RWPE1 (cell line): ENCODE data around the gene PRKG2.

Experiments used
- CTCF ChIA-PET: fragments of 350-600 bp; sonication (Branson Sonifier 250); formaldehyde crosslinking; extraction: SDS; loops from one replicate; lab custom pipeline; 2021; lab: Yijun Ruan, JAX
- POLR2A ChIA-PET: fragments of 400-600 bp; formaldehyde crosslinking; extraction: SDS; loops from one replicate; lab custom pipeline; 2020; ENCODE audit warnings: antibody characterized with exemption; ENCODE audit not compliant: low non-redundant PET; lab: Yijun Ruan, JAX
- DNase-seq: peaks from one replicate; pipeline ENCODE4 v3.0.0; 2012; ENCODE audit warnings: low spot score
- H3K27ac ChIP-seq: fragments of 450-650 bp; 2 replicates; pipeline ENCODE4 v1.5.1; 2017
- CTCF ChIP-seq: fragments of 450-650 bp; conservative IDR thresholded peaks from 2 replicates; pipeline ENCODE4 v1.5.1; 2017; ENCODE audit warnings: low read depth, mild to moderate bottlenecking

The PRKG2 gene

DNA sequence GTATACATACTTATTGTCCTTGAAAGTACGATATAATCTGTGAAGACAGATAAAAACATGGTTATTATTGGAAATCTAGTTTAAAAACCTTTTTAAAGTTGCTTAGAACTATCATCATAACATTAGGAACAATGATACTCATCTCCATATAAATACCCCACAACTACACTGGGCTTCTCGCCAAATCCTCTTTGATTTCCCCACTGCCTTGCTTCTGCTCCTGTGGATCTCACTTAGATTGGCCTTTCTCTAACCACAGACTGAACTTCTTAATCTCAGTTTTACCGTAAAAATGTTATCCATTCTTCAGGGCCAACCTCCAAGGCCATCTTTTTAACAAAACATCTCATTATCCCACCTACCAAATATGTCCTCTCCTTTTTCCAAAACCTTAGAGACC lies 77.6 kb downstream of the PRKG2 start:
- TF ChIP-seq CTCF: no peak
- ChIA-PET CTCF (no interaction called here), POLR2A (no interaction called here)
- DNase-seq: no peak
- no peak overlapping the region for H3K27ac ChIP-seq

DNA sequence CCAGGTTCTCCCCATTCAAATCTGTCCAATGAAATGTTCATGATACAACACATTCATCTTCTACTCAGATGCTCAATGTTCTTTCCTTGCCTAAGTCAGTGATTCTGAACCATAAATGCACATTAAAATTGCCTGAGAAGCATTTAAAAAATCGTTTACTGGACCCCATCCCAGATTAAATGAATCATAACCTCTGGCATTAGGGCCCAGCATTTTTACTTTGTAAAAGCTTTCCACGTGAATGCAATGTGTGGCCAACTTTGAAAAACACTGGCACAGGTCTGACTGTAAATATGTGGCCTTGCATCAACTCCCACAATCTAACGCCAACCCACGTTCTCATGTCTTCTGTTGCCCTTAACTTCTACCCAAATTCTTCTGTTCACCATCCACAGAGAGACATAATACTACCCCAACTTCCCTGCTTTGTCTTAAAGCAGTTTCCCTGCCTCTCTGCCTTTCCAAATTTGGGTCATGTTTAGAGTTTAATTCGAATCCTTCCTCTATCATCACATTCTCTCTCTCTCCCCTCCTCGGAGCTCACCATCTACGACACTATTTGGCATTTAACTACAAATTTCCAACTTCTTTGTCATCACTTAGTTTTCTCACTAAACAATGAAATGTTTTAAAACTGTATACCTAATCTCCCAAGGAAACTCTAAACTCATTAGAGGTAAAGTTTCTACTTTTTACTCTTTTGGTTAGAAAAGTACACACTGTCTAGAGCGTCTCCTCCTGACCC lies 78.7 kb downstream of the PRKG2 start:
- ChIA-PET POLR2A (no interaction called here), CTCF (no interaction called here)
- peak; percentile 5 for DNase-seq
- no peak for TF ChIP-seq CTCF
- H3K27ac ChIP-seq: no peak overlapping the region

DNA sequence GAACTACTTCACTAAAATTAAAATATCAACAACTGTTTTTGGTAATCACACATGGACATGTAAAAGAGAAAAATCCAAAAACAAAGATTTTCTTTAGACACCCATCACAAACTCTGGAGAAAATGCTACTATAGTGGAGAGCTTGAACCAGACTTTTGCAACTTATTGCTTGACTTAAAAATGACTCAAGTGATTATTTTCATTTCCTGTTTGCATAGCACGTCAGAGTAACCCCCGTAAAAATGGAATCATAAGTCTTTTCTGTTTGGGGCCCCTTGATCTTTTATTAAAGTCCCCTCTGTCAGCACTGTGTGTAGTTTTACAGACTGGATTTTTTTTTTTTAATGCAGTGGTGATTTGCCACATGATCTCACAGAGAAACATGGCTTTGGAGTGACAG lies 79.5 kb downstream of the PRKG2 start:
- CTCF ChIA-PET: no interaction called here
- POLR2A ChIA-PET: no interaction called here
- H3K27ac ChIP-seq: no peak overlapping the region
- DNase-seq: no peak
- no peak for TF ChIP-seq CTCF

- ChIA-PET POLR2A (no interaction called here), CTCF (no interaction called here)
- TF ChIP-seq CTCF: no peak
- no peak for DNase-seq
- H3K27ac ChIP-seq: no peak overlapping the region
Observed at GRCh38 chr4:81131563-81131962, 83.5 kb downstream of the PRKG2 start.

GRCh38 chr4:81131066-81131465 lies 84.0 kb downstream of the PRKG2 start:
- ChIA-PET POLR2A (no interaction called here), CTCF (interaction anchor here (0.6 kb wide), 1 partner anchor 12 kb away, joined by 3 read pairs; no protein-coding TSS in a partner anchor)
- no peak for DNase-seq
- H3K27ac ChIP-seq: no peak overlapping the region
- TF ChIP-seq CTCF: no peak

DNA sequence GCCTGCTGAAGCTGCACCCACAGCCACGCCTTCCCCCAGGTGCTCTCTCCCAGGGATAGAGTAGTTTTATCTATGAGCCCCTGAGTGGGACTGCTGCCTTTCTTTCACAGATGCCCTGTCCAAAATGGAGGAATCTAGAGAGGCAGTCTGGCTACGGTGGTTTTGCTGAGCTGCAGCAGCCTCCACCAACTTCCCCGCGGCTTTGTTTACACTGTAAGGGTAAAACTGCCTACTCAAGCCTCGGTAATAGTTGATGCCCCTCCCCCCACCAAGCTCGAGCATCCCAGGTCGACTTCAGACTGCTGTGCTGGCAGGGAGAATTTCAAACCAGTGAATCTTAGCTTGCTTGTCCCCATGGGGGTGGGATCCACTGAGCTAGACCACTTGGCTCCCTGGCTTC lies 84.5 kb downstream of the PRKG2 start:
- no peak overlapping the region for H3K27ac ChIP-seq
- CTCF ChIA-PET: interaction anchor here (0.6 kb wide), 1 partner anchor 13 kb away, joined by 3 read pairs; no protein-coding TSS in a partner anchor
- DNase-seq: no peak
- POLR2A ChIA-PET: no interaction called here
- no peak for TF ChIP-seq CTCF
